ENCODE results near the gene BOD1.

Gene BOD1

GRCh38 chr5:173563246-173563645, 53.2 kb downstream of the BOD1 start:
- TF ChIP-seq CTCF (IDR thresholded peaks at IDR 0.05; ENCODE audit: insufficient read depth, low read length) (no peak), POLR2AphosphoS5 (IDR thresholded peaks at IDR 0.05; ENCODE audit: low read depth) (no peak), SPI1 (IDR thresholded peaks at IDR 0.05; ENCODE audit: borderline replicate concordance, low read depth) (no peak), REST (IDR thresholded peaks at IDR 0.05; ENCODE audit: insufficient replicate concordance, low read depth) (no peak), GABPA (IDR thresholded peaks at IDR 0.05; ENCODE audit: low read depth) (no peak)
- H3K27ac ChIP-seq (replicated peaks) = no peak overlapping the region
- H3K4me3 ChIP-seq (replicated peaks; ENCODE audit: insufficient read depth, low read length) = no peak overlapping the region
- peaks cover 3% of the 10 kb centered on the region for H3K27me3 ChIP-seq (ENCODE audit: insufficient read depth, poor library complexity, severe bottlenecking)
- DNase-seq (ENCODE audit: low read depth in 1 of 2, low spot score in 1 of 2) = no peak

- Histone ChIP-seq H3K4me3 (replicated peaks; ENCODE audit: insufficient read depth, low read length) (no peak overlapping the region), H3K27ac (replicated peaks) (no peak overlapping the region), H3K27me3 (ENCODE audit: insufficient read depth, poor library complexity, severe bottlenecking) (peaks cover 3% of the 10 kb centered on the region)
- no peak for DNase-seq (ENCODE audit: low read depth in 1 of 2, low spot score in 1 of 2)
- TF ChIP-seq SPI1 (IDR thresholded peaks at IDR 0.05; ENCODE audit: borderline replicate concordance, low read depth) (no peak), REST (IDR thresholded peaks at IDR 0.05; ENCODE audit: insufficient replicate concordance, low read depth) (no peak), GABPA (IDR thresholded peaks at IDR 0.05; ENCODE audit: low read depth) (no peak), CTCF (IDR thresholded peaks at IDR 0.05; ENCODE audit: insufficient read depth, low read length) (no peak), POLR2AphosphoS5 (IDR thresholded peaks at IDR 0.05; ENCODE audit: low read depth) (no peak)
Observed at GRCh38 chr5:173562451-173562850, 54.0 kb downstream of the BOD1 start.

All from HL-60 (cell line).